ENCODE data around the gene UGT1A6. TPM values are rescaled to one million over a fixed set of nuclear protein-coding genes. Genes with fewer than 3 reads are reported as not detected.

UGT1A6 gene
- total RNA-seq, 4 donors from 2014 or later = 0.27 to 20.1 (median 0.58) TPM; not detected in 1

DNA sequence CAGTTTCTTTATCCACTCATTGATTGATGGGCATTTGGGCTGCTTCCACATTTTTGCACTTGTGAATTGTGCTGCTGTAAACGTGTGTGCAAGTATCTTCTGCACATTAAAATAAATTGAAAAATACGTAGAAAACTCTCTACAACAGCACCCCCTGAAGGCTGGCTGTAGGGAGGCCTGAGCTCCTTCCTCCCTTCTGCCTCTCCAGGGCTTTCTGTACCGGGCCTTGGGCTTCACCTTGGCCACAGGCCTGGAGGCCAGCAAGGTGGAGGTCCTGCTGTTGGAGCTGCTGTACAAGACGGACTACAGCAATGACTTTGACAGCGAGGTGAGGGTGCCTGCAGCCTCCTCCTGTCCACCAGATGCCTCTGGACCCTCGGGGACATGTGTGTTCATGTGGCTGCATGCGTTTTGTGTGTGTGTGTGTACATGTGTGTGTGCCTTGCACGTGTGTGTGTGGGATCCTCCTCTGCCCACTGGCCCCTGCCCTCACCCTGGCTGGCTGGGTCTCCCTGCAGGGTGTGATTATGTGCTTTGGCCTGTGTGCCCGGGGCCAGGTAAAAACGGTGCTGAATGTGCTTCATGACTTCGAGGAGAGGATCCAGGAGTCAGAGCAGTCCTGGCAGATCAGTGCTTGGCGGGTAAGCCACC lies 114.7 kb downstream of the UGT1A6 start:
- H3K9me3 ChIP-seq = no peaks in the 10 kb centered on the region
- H3K4me1 ChIP-seq = no peaks in the 10 kb centered on the region
- ATAC-seq = no peak
- H3K36me3 ChIP-seq = no peaks in the 10 kb centered on the region
- WGBS, 2 donors (ENCODE audit: low coverage in 1 of 2) = 56 to 63% methylated on average over 2 to 3 of the region's 12 CpGs
- TF ChIP-seq POLR2AphosphoS5 (IDR thresholded peaks at IDR 0.05) (no peak), POLR2A (IDR thresholded peaks at IDR 0.05) (no peak), EP300 (IDR thresholded peaks at IDR 0.05) (no peak)
- TF ChIP-seq, protein P1, sequence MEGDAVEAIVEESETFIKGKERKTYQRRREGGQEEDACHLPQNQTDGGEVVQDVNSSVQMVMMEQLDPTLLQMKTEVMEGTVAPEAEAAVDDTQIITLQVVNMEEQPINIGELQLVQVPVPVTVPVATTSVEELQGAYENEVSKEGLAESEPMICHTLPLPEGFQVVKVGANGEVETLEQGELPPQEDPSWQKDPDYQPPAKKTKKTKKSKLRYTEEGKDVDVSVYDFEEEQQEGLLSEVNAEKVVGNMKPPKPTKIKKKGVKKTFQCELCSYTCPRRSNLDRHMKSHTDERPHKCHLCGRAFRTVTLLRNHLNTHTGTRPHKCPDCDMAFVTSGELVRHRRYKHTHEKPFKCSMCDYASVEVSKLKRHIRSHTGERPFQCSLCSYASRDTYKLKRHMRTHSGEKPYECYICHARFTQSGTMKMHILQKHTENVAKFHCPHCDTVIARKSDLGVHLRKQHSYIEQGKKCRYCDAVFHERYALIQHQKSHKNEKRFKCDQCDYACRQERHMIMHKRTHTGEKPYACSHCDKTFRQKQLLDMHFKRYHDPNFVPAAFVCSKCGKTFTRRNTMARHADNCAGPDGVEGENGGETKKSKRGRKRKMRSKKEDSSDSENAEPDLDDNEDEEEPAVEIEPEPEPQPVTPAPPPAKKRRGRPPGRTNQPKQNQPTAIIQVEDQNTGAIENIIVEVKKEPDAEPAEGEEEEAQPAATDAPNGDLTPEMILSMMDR (IDR thresholded peaks at IDR 0.05) = no peak
- H3K4me3 ChIP-seq = no peak overlapping the region
- H3K27me3 ChIP-seq = peaks cover 35% of the 10 kb centered on the region
- no peak overlapping the region for H3K27ac ChIP-seq

DNA sequence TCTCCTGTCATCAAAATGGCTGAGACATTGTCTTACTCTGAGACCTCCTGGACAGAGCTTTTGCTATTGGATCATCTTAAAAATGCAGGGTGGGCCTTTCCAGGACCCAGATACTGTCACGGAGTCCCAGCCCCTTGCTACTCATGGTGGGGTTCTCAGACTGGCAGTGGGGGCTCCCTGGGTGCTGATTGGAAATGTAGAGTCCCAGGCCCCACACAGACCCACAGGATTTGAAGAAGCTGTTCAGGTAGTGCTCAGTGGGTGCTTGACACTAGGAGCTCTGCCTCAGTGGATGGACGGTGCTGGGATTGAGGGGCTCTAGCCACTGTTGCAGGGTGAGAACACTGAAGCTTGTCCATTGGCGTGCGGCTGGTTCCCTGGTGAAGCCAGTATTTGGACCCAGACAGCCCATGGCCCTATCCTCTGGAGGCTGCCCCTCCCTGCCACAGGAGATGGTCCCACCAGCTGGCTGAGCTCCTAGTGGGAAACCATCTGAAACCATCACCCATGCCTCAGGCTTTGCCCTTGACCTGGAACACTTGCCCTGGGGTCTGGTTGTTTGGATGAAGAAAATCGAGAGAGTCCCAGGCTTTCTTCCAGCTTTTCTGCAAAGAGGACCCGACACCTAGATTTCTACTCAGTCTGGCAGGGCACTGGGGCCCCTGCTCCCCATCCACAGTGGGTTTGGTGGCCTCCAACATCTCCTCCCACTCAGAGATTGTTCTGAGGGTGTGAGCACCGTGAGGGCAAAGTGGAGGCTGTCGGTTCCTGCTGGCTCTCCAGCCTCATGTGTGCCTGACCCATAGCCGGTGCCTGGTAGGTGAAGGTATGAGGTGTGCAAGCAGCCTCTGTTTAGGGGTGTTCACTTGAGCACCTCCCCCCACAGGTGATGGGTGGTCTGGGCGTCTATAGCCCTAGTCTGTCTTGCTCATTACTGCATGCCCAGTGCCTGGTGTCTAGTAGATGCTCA lies 115.6 kb downstream of the UGT1A6 start:
- ATAC-seq = no peak
- no peak overlapping the region for H3K27ac ChIP-seq

DNA sequence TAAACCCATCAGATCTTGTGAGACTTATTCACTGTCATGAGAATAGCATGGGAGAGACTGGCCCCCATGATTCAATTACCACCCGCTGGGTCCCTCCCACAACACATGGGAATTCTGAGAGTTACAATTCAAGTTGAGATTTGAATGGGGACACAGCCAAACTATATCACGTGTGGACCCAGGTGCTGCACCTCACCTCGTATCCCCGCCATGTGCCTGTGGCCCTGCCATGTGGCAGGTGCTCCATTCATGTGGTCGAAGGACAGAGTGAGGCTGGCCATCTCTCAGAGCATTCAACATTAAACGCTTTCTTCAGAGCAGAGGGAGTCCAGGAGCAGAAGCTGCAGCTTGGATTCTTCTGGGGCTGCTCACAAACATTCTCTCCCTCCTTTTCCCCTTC lies 117.7 kb downstream of the UGT1A6 start:
- Histone ChIP-seq H3K27me3 (peaks cover 30% of the 10 kb centered on the region), H3K9me3 (no peaks in the 10 kb centered on the region), H3K4me1 (no peaks in the 10 kb centered on the region), H3K36me3 (no peaks in the 10 kb centered on the region), H3K4me3 (no peak overlapping the region), H3K27ac (no peak overlapping the region)
- ATAC-seq = no peak
- WGBS, 2 donors (ENCODE audit: low coverage in 1 of 2) = 94 to 100% methylated on average over 2 to 3 of the region's 6 CpGs
- TF ChIP-seq, protein P1 (IDR thresholded peaks at IDR 0.05) = no peak
- TF ChIP-seq POLR2A (IDR thresholded peaks at IDR 0.05) = no peak
- TF ChIP-seq POLR2AphosphoS5 (IDR thresholded peaks at IDR 0.05) = no peak
- TF ChIP-seq EP300 (IDR thresholded peaks at IDR 0.05) = no peak

More for the DNA sequence above, 115.6 kb downstream of the UGT1A6 start:
- no peak overlapping the region for H3K4me3 ChIP-seq
- H3K36me3 ChIP-seq = no peaks in the 10 kb centered on the region
- H3K4me1 ChIP-seq = no peaks in the 10 kb centered on the region
- H3K27me3 ChIP-seq = peaks cover 34% of the 10 kb centered on the region
- 86% methylated on average over 5 of the region's 10 CpGs; no CpG with 5 or more reads in 1 of the 2 donors for WGBS, 2 donors (ENCODE audit: low coverage in 1 of 2)
- TF ChIP-seq, protein P1 (IDR thresholded peaks at IDR 0.05) = no peak
- TF ChIP-seq EP300 (IDR thresholded peaks at IDR 0.05) = no peak
- no peak for TF ChIP-seq POLR2AphosphoS5 (IDR thresholded peaks at IDR 0.05)
- TF ChIP-seq POLR2A (IDR thresholded peaks at IDR 0.05) = no peak
- no peaks in the 10 kb centered on the region for H3K9me3 ChIP-seq

DNA sequence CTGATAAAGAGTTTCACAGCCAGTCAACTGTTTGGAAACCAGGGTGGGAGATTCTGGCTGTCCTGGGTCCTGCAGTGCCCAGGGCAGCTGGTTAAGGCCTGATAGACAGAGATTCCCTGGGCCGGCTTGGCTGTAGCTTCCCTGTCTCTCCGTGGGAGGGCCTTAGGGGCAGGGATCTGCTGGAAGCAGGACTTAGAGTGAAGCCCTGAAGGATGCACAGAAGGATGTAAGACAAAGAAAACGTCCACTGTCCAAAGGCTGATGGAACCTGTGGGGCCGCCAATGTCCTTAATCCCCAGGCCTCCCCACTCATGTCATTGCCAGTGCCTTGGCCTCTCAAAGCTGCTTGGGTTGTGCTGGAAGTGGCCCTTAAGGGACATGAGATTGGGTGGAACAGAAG lies 118.4 kb downstream of the UGT1A6 start:
- H3K27ac ChIP-seq = no peak overlapping the region
- no peaks in the 10 kb centered on the region for H3K36me3 ChIP-seq
- TF ChIP-seq, protein P1 (IDR thresholded peaks at IDR 0.05) = no peak
- TF ChIP-seq POLR2AphosphoS5 (IDR thresholded peaks at IDR 0.05) (no peak), POLR2A (IDR thresholded peaks at IDR 0.05) (no peak), EP300 (IDR thresholded peaks at IDR 0.05) (no peak)
- ATAC-seq = no peak
- peaks cover 30% of the 10 kb centered on the region for H3K27me3 ChIP-seq
- no peaks in the 10 kb centered on the region for H3K4me1 ChIP-seq
- H3K9me3 ChIP-seq = no peaks in the 10 kb centered on the region
- H3K4me3 ChIP-seq = no peak overlapping the region
- WGBS, 2 donors (ENCODE audit: low coverage in 1 of 2) = 80% methylated on average over 3 of the region's 4 CpGs; no CpG with 5 or more reads in 1 of the 2 donors
